GM12873 (cell line): ENCODE results near the gene PPP1R7.

Source experiments
- CTCF ChIP-seq: IDR thresholded peaks from 2 replicates; pipeline ENCODE4 v1.5.1; 2012; ENCODE audit warnings: low read depth, mild to moderate bottlenecking, moderate library complexity, low read length, control low read depth; ENCODE audit not compliant: insufficient read depth; ENCODE audit errors: missing control alignments

The PPP1R7 gene

DNA sequence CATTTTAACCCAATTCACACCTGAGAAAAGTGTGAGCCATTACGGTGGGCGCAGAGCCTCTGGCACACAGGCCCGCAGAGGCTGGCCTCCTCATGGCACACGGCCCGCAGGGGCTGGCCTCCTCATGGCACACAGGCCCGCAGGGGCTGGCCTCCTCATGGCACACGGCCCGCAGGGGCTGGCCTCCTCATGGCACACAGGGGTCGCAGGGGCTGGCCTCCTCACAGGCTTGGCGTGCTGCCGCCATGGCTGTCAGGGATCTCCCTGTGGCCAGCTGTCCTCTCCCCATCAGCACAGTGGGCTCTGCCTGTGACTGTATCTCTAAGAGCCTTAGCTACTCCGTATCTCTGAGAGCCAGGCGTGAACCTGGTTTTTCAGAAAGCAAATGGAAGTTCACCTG lies 62.8 kb downstream of the PPP1R7 start:
- no peak for TF ChIP-seq CTCF

- no peak for TF ChIP-seq CTCF
These were observed 63.3 kb downstream of the PPP1R7 start for GRCh38 chr2:241213567-241213966.

GRCh38 chr2:241214209-241214608 lies 63.9 kb downstream of the PPP1R7 start:
- TF ChIP-seq CTCF, result no peak

DNA sequence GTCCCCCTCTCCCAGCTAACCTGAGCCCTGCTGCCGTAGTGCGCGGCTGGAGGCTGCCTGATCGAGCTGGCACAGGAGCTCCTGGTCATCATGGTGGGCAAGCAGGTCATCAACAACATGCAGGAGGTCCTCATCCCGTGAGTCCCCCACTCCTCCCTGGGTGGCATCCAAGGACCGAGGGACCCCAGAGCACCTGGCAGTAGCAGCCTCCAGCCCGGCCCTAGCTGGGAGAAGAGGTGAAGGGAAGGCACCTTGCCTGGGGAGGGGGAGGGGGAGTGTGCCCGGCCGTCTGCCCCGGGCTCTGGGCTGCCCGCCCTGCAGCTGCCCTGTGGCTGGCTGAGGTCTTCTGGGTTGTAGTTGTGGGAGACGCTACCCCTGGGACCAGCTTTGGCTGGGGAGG lies 64.5 kb downstream of the PPP1R7 start:
- no peak for TF ChIP-seq CTCF

DNA sequence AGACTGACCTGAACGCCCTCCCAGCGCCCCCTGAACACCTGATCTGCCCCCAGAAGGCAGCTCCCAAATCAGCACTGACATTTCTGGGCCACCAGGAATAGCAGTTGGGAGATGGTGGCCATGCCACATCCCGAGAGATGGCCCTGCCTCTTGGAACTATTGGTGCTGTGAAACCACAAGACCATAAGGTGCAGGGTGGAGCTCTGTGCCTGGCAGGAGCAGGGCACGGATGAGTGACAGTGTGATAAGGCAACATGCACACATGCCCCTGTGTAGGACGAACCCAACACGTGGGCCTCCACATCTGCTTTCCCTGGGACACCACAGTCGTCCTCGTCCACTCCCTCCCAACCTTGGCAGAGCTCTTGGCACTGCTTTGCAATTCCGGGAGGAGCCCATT lies 65.2 kb downstream of the PPP1R7 start:
- no peak for TF ChIP-seq CTCF

GRCh38 chr2:241216211-241216761 lies 66.0 kb downstream of the PPP1R7 start:
- no peak for TF ChIP-seq CTCF

GRCh38 chr2:241217320-241218031 lies 67.2 kb downstream of the PPP1R7 start:
- TF ChIP-seq CTCF, result no peak
